WTC11 (cell line): ENCODE measurements around the gene ZFAND3. TPM values are rescaled to one million over a fixed set of nuclear protein-coding genes. Genes with fewer than 3 reads are reported as not detected.
A peak's percentile ranks its signal among the peaks of the same experiment; 100 is the strongest.

Source experiments
- ATAC-seq: fragments of 200-7000 bp; cut with Tn5 transposase; 2 replicates; pipeline ENCODE4 v1.10.0; 2021; ENCODE audit warnings: mild to moderate bottlenecking, moderate library complexity
- CTCF ChIA-PET: fragments of 300-600 bp; sonication (Branson Sonifier 250); formaldehyde crosslinking; loops from one replicate; lab custom pipeline; 2021; ENCODE audit warnings: antibody characterized with exemption; lab: Charles Lee
- POLR2A ChIA-PET: fragments of 350-600 bp; sonication (Branson Sonifier 250); formaldehyde crosslinking; loops from one replicate; lab custom pipeline; 2021; ENCODE audit warnings: antibody characterized with exemption; lab: Charles Lee
- DNase-seq: peaks from one replicate; pipeline ENCODE4 v3.0.0; 2021; ENCODE audit warnings: low spot score
- H3K27ac Mint-ChIP-seq: 2 replicates; pipeline ENCODE4 v1.8.0; 2021; ENCODE audit warnings: mixed read lengths
- H3K27me3 Mint-ChIP-seq: 2 replicates; pipeline ENCODE4 v1.8.0; 2021; ENCODE audit warnings: low read depth, mild to moderate bottlenecking, moderate library complexity, mixed read lengths
- H3K36me3 Mint-ChIP-seq: 2 replicates; pipeline ENCODE4 v1.8.0; 2021; ENCODE audit warnings: mixed read lengths
- H3K4me1 Mint-ChIP-seq: 2 replicates; pipeline ENCODE4 v1.8.0; 2022; ENCODE audit warnings: mixed read lengths
- H3K4me3 Mint-ChIP-seq: 2 replicates; pipeline ENCODE4 v1.8.0; 2021; ENCODE audit warnings: mild to moderate bottlenecking, moderate library complexity, mixed read lengths
- H3K9me3 Mint-ChIP-seq: 2 replicates; pipeline ENCODE4 v1.8.0; 2021; ENCODE audit warnings: mixed read lengths
- ETV6 ChIP-seq: sonication (generic); formaldehyde crosslinking; IDR thresholded peaks from 2 replicates; pipeline ENCODE4 v1.8.1; 2022; ENCODE audit warnings: mild to moderate bottlenecking, missing genetic modification reagents
- FOXP1 ChIP-seq: sonication (generic); formaldehyde crosslinking; IDR thresholded peaks from 2 replicates; pipeline ENCODE4 v1.8.0; 2022; ENCODE audit warnings: missing genetic modification reagents, mild to moderate bottlenecking, moderate library complexity, borderline replicate concordance
- MXD4 ChIP-seq: fragments of 250-450 bp; sonication (Bioruptor Pico); IDR thresholded peaks from 2 replicates; pipeline ENCODE4 v1.8.0; 2021; ENCODE audit warnings: mild to moderate bottlenecking, moderate library complexity, borderline replicate concordance
- PRRX2 ChIP-seq: fragments of 250-450 bp; sonication (Bioruptor Pico); IDR thresholded peaks from 2 replicates; pipeline ENCODE4 v1.8.0; 2021; ENCODE audit warnings: mild to moderate bottlenecking
- TCF7 ChIP-seq: sonication (generic); formaldehyde crosslinking; IDR thresholded peaks from 2 replicates; pipeline ENCODE4 v1.8.0; 2022; ENCODE audit warnings: mild to moderate bottlenecking, low read depth, missing genetic modification reagents, moderate library complexity
- TEAD4 ChIP-seq: sonication (generic); formaldehyde crosslinking; IDR thresholded peaks from 2 replicates; pipeline ENCODE4 v1.8.0; 2022; ENCODE audit warnings: mild to moderate bottlenecking, missing genetic modification reagents
- ZNF219 ChIP-seq: sonication (generic); formaldehyde crosslinking; IDR thresholded peaks from 2 replicates; pipeline ENCODE4 v1.8.0; 2023; ENCODE audit warnings: missing genetic modification reagents, mild to moderate bottlenecking, borderline replicate concordance
- ZNF423 ChIP-seq: fragments of 250-450 bp; sonication (Bioruptor Pico); IDR thresholded peaks from 2 replicates; pipeline ENCODE4 v2.1.2; 2022; ENCODE audit warnings: mild to moderate bottlenecking, moderate library complexity
- total RNA-seq: library from RNA; stranded (reverse); gene quantifications from 3 replicates; pipeline ENCODE4 v1.2.3, GENCODE V29; 2021
- TF ChIP-seq, protein P1 (sequence below): sonication (generic); formaldehyde crosslinking; IDR thresholded peaks from 2 replicates; pipeline ENCODE4 v1.8.1; 2022; ENCODE audit warnings: low read depth, missing genetic modification reagents, borderline replicate concordance
- TF ChIP-seq, protein P2 (sequence below): sonication (generic); formaldehyde crosslinking; IDR thresholded peaks from 2 replicates; pipeline ENCODE4 v1.8.0; 2022; ENCODE audit warnings: mild to moderate bottlenecking, missing genetic modification reagents
- TF ChIP-seq, protein P3 (sequence below): sonication (generic); formaldehyde crosslinking; IDR thresholded peaks from 2 replicates; pipeline ENCODE4 v1.8.0; 2023; ENCODE audit warnings: missing genetic modification reagents
- TF ChIP-seq, protein P4 (sequence below): fragments of 250-450 bp; sonication (Bioruptor Pico); IDR thresholded peaks from 2 replicates; pipeline ENCODE4 v2.1.2; 2022; ENCODE audit warnings: mild to moderate bottlenecking, moderate library complexity
- TF ChIP-seq, protein P5 (sequence below): sonication (generic); formaldehyde crosslinking; conservative IDR thresholded peaks from 2 replicates; pipeline ENCODE4 v1.8.1; 2022; ENCODE audit warnings: mild to moderate bottlenecking, missing genetic modification reagents
- TF ChIP-seq, protein P6 (sequence below): fragments of 250-450 bp; sonication (Bioruptor Pico); IDR thresholded peaks from 2 replicates; pipeline ENCODE4 v1.9.0; 2021; ENCODE audit warnings: moderate library complexity, mild to moderate bottlenecking, inconsistent platforms, borderline replicate concordance
- TF ChIP-seq, protein P7 (sequence below): fragments of 250-450 bp; sonication (Bioruptor Pico); IDR thresholded peaks from 2 replicates; pipeline ENCODE4 v1.9.0; 2021; ENCODE audit warnings: mild to moderate bottlenecking, borderline replicate concordance

The ZFAND3 gene
- total RNA-seq, 1 experiment from 2014 or later: 50.3 TPM

DNA sequence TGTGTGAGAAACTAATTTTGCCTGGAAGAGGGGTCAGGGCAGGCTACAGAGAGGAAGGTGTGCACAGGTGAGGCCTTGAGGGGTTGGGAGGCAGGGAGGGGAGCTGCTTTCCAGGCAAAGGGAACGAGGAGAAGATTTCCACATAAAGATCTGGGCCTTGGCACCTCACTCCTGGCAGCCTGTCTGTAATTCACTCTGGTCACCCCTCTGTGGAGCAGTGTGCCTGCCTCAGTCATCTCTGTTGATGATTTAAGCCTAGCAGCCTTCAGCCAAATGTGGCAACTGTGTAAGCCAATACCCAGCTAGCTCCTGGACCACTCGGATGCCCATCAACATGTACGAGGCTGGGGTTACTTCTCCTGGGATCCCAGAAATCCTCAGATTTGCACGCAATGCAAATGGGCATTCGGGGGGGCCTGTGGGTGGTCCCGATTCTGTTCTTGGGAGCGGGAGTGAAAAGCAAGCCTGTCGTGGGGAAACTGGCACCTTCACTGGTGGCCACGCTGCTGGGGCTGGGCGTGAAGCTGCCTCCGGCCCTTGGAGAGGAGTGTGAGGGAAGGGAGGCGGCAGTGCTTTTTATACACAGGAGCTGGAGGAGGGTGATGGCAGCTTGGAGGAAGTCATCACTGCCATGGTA, 360.4 kb downstream of the ZFAND3 start:
- peaks cover 16% of the 10 kb centered on the region for H3K4me1 Mint-ChIP-seq
- no peak overlapping the region for H3K27ac Mint-ChIP-seq
- DNase-seq: peak; percentile 6
- no peaks in the 10 kb centered on the region; the same call in 1 of the 2 replicates for H3K27me3 Mint-ChIP-seq
- no peak for ATAC-seq
- no peaks in the 10 kb centered on the region for H3K9me3 Mint-ChIP-seq
- TF ChIP-seq TCF7 (CRISPR knock-in tag): no peak
- TF ChIP-seq TEAD4 (CRISPR knock-in tag): no peak
- TF ChIP-seq ZNF219: no peak
- TF ChIP-seq, protein P1, sequence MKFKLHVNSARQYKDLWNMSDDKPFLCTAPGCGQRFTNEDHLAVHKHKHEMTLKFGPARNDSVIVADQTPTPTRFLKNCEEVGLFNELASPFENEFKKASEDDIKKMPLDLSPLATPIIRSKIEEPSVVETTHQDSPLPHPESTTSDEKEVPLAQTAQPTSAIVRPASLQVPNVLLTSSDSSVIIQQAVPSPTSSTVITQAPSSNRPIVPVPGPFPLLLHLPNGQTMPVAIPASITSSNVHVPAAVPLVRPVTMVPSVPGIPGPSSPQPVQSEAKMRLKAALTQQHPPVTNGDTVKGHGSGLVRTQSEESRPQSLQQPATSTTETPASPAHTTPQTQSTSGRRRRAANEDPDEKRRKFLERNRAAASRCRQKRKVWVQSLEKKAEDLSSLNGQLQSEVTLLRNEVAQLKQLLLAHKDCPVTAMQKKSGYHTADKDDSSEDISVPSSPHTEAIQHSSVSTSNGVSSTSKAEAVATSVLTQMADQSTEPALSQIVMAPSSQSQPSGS (CRISPR knock-in tag): no peak
- TF ChIP-seq ETV6: no peak
- TF ChIP-seq, protein P2, sequence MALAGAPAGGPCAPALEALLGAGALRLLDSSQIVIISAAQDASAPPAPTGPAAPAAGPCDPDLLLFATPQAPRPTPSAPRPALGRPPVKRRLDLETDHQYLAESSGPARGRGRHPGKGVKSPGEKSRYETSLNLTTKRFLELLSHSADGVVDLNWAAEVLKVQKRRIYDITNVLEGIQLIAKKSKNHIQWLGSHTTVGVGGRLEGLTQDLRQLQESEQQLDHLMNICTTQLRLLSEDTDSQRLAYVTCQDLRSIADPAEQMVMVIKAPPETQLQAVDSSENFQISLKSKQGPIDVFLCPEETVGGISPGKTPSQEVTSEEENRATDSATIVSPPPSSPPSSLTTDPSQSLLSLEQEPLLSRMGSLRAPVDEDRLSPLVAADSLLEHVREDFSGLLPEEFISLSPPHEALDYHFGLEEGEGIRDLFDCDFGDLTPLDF: no peak
- H3K4me3 Mint-ChIP-seq: no peak overlapping the region
- H3K36me3 Mint-ChIP-seq: no peaks in the 10 kb centered on the region
- POLR2A ChIA-PET: no interaction called here
- CTCF ChIA-PET: interaction anchor here (0.8 to 1.6 kb wide), 5 partner anchors 10 to 314 kb away, joined by 3 to 6 read pairs (median 4); no protein-coding TSS in a partner anchor

DNA sequence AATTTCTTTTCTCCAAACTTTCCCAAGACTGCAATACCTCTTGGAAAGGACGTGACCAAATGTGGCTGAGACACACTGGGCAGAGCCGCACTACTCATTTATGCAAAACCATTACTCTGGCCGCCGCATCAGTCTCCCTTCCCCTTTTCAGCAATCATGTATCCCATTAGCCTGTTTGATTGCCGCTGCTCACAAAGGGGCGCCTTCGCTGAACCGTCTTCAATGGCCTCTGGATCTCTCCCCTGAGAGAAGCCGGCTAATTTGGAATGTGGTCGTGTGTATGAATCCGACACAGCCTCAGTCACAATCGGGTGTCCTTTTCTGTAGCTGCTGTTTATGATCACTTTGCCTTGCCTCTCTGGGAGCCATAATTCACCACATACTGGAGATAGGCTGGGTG, 361.1 kb downstream of the ZFAND3 start:
- ChIA-PET POLR2A (no interaction called here), CTCF (interaction anchor here (0.8 to 1.6 kb wide), 3 partner anchors 15 to 313 kb away, joined by 3 to 6 read pairs (median 4); no protein-coding TSS in a partner anchor)
- no peak overlapping the region for H3K27ac Mint-ChIP-seq
- ATAC-seq (no peak), DNase-seq (peak; percentile 8)
- H3K27me3 Mint-ChIP-seq: no peaks in the 10 kb centered on the region; the same call in 1 of the 2 replicates
- no peak overlapping the region for H3K4me3 Mint-ChIP-seq
- H3K36me3 Mint-ChIP-seq: no peaks in the 10 kb centered on the region
- TF ChIP-seq, protein P3, sequence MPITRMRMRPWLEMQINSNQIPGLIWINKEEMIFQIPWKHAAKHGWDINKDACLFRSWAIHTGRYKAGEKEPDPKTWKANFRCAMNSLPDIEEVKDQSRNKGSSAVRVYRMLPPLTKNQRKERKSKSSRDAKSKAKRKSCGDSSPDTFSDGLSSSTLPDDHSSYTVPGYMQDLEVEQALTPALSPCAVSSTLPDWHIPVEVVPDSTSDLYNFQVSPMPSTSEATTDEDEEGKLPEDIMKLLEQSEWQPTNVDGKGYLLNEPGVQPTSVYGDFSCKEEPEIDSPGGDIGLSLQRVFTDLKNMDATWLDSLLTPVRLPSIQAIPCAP: no peak
- TF ChIP-seq PRRX2 (CRISPR knock-in tag) (no peak), ZNF423 (CRISPR knock-in tag) (no peak), FOXP1 (CRISPR knock-in tag) (no peak), MXD4 (CRISPR knock-in tag) (no peak)
- TF ChIP-seq, protein P4, sequence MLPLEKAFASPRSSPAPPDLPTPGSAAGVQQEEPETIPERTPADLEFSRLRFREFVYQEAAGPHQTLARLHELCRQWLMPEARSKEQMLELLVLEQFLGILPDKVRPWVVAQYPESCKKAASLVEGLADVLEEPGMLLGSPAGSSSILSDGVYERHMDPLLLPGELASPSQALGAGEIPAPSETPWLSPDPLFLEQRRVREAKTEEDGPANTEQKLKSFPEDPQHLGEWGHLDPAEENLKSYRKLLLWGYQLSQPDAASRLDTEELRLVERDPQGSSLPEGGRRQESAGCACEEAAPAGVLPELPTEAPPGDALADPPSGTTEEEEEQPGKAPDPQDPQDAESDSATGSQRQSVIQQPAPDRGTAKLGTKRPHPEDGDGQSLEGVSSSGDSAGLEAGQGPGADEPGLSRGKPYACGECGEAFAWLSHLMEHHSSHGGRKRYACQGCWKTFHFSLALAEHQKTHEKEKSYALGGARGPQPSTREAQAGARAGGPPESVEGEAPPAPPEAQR (CRISPR knock-in tag): no peak
- TF ChIP-seq, protein P5, sequence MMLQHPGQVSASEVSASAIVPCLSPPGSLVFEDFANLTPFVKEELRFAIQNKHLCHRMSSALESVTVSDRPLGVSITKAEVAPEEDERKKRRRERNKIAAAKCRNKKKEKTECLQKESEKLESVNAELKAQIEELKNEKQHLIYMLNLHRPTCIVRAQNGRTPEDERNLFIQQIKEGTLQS: no peak
- TF ChIP-seq, protein P6, sequence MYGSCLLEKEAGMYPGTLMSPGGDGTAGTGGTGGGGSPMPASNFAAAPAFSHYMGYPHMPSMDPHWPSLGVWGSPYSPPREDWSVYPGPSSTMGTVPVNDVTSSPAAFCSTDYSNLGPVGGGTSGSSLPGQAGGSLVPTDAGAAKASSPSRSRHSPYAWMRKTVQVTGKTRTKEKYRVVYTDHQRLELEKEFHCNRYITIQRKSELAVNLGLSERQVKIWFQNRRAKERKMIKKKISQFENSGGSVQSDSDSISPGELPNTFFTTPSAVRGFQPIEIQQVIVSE: no peak
- TF ChIP-seq, protein P7, sequence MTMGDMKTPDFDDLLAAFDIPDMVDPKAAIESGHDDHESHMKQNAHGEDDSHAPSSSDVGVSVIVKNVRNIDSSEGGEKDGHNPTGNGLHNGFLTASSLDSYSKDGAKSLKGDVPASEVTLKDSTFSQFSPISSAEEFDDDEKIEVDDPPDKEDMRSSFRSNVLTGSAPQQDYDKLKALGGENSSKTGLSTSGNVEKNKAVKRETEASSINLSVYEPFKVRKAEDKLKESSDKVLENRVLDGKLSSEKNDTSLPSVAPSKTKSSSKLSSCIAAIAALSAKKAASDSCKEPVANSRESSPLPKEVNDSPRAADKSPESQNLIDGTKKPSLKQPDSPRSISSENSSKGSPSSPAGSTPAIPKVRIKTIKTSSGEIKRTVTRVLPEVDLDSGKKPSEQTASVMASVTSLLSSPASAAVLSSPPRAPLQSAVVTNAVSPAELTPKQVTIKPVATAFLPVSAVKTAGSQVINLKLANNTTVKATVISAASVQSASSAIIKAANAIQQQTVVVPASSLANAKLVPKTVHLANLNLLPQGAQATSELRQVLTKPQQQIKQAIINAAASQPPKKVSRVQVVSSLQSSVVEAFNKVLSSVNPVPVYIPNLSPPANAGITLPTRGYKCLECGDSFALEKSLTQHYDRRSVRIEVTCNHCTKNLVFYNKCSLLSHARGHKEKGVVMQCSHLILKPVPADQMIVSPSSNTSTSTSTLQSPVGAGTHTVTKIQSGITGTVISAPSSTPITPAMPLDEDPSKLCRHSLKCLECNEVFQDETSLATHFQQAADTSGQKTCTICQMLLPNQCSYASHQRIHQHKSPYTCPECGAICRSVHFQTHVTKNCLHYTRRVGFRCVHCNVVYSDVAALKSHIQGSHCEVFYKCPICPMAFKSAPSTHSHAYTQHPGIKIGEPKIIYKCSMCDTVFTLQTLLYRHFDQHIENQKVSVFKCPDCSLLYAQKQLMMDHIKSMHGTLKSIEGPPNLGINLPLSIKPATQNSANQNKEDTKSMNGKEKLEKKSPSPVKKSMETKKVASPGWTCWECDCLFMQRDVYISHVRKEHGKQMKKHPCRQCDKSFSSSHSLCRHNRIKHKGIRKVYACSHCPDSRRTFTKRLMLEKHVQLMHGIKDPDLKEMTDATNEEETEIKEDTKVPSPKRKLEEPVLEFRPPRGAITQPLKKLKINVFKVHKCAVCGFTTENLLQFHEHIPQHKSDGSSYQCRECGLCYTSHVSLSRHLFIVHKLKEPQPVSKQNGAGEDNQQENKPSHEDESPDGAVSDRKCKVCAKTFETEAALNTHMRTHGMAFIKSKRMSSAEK (CRISPR knock-in tag): no peak
- H3K4me1 Mint-ChIP-seq: peaks cover 16% of the 10 kb centered on the region
- H3K9me3 Mint-ChIP-seq: no peaks in the 10 kb centered on the region
